Ramos (cell line): Measurements from ENCODE around the gene SLC25A25.
"Not testable (repeated sequence)": the region's sequence is repeated elsewhere in the genome, so short reads cannot be mapped to it uniquely, and the experiment has no call there.

Experiments
- in situ Hi-C: fragments of 300-500 bp; cut with MboI; formaldehyde crosslinking; loops from one replicate; pipeline ENCODE4 v1.14.3; 2022; ENCODE audit warnings: low sequenced_read_pairs; ENCODE audit not compliant: unreplicated experiment

SLC25A25 gene

GRCh38 chr9:128067645-128068385 lies at the start of gene SLC25A25:
Gene SLC25A25, plus strand, starts transcription at chr9:128068232. Its CDS starts 88 bp downstream, at chr9:128068320.
- in situ Hi-C loops = no loop called here

GRCh38 chr9:128020692-128021091 lies 47.3 kb upstream of the SLC25A25 start:
- in situ Hi-C loops = no loop called here

- in situ Hi-C loops = no loop called here
Observed at GRCh38 chr9:128021098-128021497, 46.9 kb upstream of the SLC25A25 start.

DNA sequence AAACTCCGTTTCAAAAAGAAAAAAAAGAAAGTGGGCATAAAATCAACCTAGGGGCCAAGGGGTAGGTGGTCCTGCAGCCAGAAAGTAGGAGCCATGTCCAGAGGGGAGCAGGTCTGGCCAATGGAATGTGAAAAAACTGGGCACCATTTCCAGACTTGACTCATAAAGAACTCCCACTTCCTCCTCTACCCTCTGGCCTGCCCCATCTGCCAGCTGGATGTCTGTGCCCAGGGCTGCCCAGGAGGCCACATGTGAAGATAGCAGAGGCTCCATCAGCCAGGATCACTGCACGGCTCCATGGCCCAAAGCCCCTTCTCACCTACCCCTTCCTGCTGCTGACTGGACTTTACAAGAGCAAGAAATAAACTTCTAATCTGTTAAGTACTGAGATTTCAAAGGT lies 45.1 kb upstream of the SLC25A25 start:
- in situ Hi-C loops = no loop called here

GRCh38 chr9:128023671-128024070 lies 44.4 kb upstream of the SLC25A25 start:
- in situ Hi-C loops = not testable (repeated sequence)

GRCh38 chr9:128024761-128025308 lies 43.2 kb upstream of the SLC25A25 start:
- in situ Hi-C loops = no loop called here

DNA sequence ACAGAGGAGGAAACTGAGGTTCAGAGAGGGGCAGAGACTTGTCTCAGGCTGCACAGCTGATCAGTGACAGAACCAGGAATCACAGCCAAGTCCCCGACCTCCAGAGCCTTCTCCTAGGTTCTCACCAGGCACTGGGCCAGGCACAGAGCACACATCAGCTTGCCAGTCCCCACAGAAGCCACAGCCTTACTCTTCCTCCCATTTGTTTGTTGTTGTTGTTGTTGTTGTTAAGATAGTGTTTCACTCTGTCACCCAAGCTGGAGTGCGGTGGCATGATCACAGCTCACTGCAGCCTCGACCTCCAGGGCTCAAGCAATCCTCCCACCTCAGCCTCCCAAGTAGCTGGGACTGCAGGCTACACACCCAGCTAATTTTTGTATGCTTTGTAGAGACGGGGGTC lies 42.3 kb upstream of the SLC25A25 start:
- in situ Hi-C loops = no loop called here

GRCh38 chr9:128026255-128026772 lies 41.7 kb upstream of the SLC25A25 start:
- in situ Hi-C loops = no loop called here

GRCh38 chr9:128026773-128027541 lies 41.1 kb upstream of the SLC25A25 start:
- in situ Hi-C loops = no loop called here

DNA sequence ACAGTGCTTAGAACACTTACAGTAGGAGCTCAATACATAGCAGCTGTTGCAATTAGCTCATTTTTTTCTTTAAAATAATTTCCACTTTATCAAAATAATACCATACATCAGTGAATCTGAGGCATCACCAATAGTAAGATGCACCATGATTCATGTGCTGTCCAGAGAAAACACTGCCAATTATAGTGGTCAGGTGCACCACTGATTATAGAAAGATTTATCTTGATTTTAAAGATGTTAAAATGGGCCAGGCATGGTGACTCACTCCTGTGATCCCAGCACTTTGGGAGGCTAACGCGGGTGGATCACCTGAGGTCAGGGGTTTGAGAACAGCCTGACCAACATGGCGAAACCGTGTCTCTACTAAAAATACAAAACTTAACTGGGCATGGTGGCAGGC lies 40.3 kb upstream of the SLC25A25 start:
- in situ Hi-C loops = no loop called here

- in situ Hi-C loops = loop anchor here (5.0 kb wide), 1 partner anchor 86 kb away; no protein-coding TSS in a partner anchor
Observed at GRCh38 chr9:128033609-128034008, 34.4 kb upstream of the SLC25A25 start.

- in situ Hi-C loops = loop anchor here (5.0 kb wide), 1 partner anchor 88 kb away; no protein-coding TSS in a partner anchor
Observed at GRCh38 chr9:128034821-128035652, 33.0 kb upstream of the SLC25A25 start.

GRCh38 chr9:128036522-128036921 lies 31.5 kb upstream of the SLC25A25 start:
- in situ Hi-C loops = not testable (repeated sequence)

GRCh38 chr9:128040783-128041182 lies 27.2 kb upstream of the SLC25A25 start:
- in situ Hi-C loops = not testable (repeated sequence)

DNA sequence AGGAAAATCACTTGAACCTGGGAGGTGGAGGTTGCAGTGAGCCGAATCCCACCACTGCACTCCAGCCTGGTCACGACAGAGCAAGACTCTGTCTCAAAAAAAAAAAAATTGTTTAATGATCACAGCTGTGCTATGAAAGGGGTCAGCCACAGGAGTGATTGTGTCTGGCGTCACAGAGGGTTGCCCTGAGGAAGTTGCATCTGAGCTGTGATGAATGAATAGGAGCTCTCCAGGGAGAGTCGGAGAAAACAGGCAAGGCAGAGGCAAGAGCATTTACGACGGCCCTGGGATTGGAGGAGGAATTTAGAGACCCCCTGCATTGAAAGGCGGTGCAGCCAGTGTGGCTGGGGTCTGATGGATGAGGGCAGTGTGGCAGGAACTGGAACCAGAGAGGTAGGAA lies 26.0 kb upstream of the SLC25A25 start:
- in situ Hi-C loops = no loop called here

- in situ Hi-C loops = no loop called here
Observed at GRCh38 chr9:128043467-128043868, 24.6 kb upstream of the SLC25A25 start.

DNA sequence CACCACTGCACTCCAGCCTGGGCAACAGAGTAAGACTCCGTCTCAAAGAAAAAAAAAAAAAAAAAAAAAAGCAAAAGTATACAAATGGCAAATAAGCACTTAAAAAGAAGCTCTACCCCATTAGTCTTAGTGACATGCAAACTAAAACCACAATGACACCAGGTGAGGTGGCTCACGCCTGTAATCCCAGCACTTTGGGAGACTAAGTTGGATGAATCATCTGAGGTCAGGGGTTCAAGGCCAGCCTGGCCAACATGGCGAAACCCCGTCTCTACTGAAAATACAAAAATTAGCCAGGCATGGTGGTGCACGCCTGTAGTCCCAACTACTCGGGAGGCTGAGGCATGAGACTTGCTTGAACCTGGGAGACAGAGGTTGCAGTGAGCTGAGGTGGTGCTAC lies 22.6 kb upstream of the SLC25A25 start:
- in situ Hi-C loops = not testable (repeated sequence)

DNA sequence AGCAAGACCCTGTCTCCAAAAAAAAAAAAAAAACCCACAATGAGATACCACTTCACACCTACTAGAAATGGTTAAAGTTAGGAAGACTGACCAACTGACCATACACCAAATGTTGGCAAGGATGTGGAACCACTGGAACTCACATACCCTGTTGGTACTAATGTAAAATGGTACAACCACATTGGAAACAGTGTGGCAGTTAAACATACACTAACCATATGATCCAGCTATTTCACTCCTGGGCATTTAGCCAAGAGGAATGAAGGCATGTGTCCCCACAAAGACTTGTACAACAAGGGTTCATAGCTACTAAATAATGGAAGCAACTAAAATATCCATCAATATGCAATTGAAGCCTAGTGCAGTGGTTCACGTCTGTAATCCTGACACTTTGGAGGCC lies 22.2 kb upstream of the SLC25A25 start:
- in situ Hi-C loops = no loop called here

DNA sequence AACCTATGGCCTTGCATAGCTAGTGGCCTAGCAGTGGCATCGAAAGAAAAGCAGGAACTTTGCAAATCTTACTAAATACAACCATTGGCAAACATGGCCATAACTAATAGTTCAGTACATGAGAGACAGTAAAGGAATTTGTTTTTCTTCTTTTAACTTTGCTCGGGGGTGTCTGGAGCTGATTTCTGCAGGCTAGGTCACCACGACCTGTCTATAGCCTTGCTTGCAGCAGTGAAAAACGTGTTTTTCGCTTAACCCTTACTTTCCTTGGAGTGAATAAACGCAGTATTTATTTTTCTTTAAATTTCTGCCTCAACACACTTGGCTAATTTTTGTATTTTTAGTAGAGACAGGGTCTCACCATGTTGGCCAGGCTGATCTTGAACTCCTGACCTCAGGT lies 20.8 kb upstream of the SLC25A25 start:
- in situ Hi-C loops = no loop called here

- in situ Hi-C loops = no loop called here
Observed at GRCh38 chr9:128048663-128049062, 19.4 kb upstream of the SLC25A25 start.
